ENCODE results near the gene BAHCC1. TPM values are rescaled to one million over a fixed set of nuclear protein-coding genes. Genes with fewer than 3 reads are reported as not detected.
A peak's percentile ranks its signal among the peaks of the same experiment; 100 is the strongest.

Gene BAHCC1
- total RNA-seq, 1 donor from 2014 or later, result 8.4 TPM

GRCh38 chr17:81453076-81453475, 57.8 kb downstream of the BAHCC1 start:
- H3K36me3 ChIP-seq (ENCODE audit: control insufficient read depth in 3 of 3, insufficient read depth in 3 of 3, low read length in 3 of 3), result peaks cover 0 to 5% (median 0%) of the 10 kb centered on the region in 3 donors
- H3K9me3 ChIP-seq (ENCODE audit: control insufficient read depth in 3 of 3, low read length in 3 of 3), result no peaks in the 10 kb centered on the region

GRCh38 chr17:81453712-81454111, 58.5 kb downstream of the BAHCC1 start:
- Histone ChIP-seq H3K9me3 (ENCODE audit: control insufficient read depth in 3 of 3, low read length in 3 of 3) (no peaks in the 10 kb centered on the region), H3K27me3 (ENCODE audit: control insufficient read depth in 3 of 3, insufficient read depth in 3 of 3, low read length in 3 of 3) (no peaks in the 10 kb centered on the region), H3K9ac (ENCODE audit: low read depth in 1 of 3, low read length in 3 of 3) (no peak overlapping the region), H3K36me3 (ENCODE audit: control insufficient read depth in 3 of 3, insufficient read depth in 3 of 3, low read length in 3 of 3) (peaks cover 0 to 5% (median 0%) of the 10 kb centered on the region in 3 donors), H3K27ac (ENCODE audit: low read depth, low read length) (no peak overlapping the region), H3K4me1 (ENCODE audit: control insufficient read depth in 3 of 3, insufficient read depth in 3 of 3, low read length in 3 of 3) (no peaks in the 10 kb centered on the region), H3K4me3 (ENCODE audit: low read length in 3 of 3) (no peak overlapping the region)

More at GRCh38 chr17:81453076-81453475, 57.8 kb downstream of the BAHCC1 start:
- Histone ChIP-seq H3K4me1 (ENCODE audit: control insufficient read depth in 3 of 3, insufficient read depth in 3 of 3, low read length in 3 of 3) (no peaks in the 10 kb centered on the region), H3K27ac (ENCODE audit: low read depth, low read length) (no peak overlapping the region), H3K9ac (ENCODE audit: low read depth in 1 of 3, low read length in 3 of 3) (no peak overlapping the region), H3K27me3 (ENCODE audit: control insufficient read depth in 3 of 3, insufficient read depth in 3 of 3, low read length in 3 of 3) (no peaks in the 10 kb centered on the region), H3K4me3 (ENCODE audit: low read length in 3 of 3) (no peak overlapping the region)

- no peak overlapping the region for H3K4me3 ChIP-seq (ENCODE audit: low read length in 3 of 3)
- H3K27me3 ChIP-seq (ENCODE audit: control insufficient read depth in 3 of 3, insufficient read depth in 3 of 3, low read length in 3 of 3), result no peaks in the 10 kb centered on the region
- no peaks in the 10 kb centered on the region for H3K4me1 ChIP-seq (ENCODE audit: control insufficient read depth in 3 of 3, insufficient read depth in 3 of 3, low read length in 3 of 3)
- H3K9ac ChIP-seq (ENCODE audit: low read depth in 1 of 3, low read length in 3 of 3), result no peak overlapping the region
- no peaks in the 10 kb centered on the region for H3K9me3 ChIP-seq (ENCODE audit: control insufficient read depth in 3 of 3, low read length in 3 of 3)
- H3K27ac ChIP-seq (ENCODE audit: low read depth, low read length), result no peak overlapping the region
- H3K36me3 ChIP-seq (ENCODE audit: control insufficient read depth in 3 of 3, insufficient read depth in 3 of 3, low read length in 3 of 3), result peaks cover 0 to 5% (median 0%) of the 10 kb centered on the region in 3 donors
These were observed 59.2 kb downstream of the BAHCC1 start for GRCh38 chr17:81454473-81454872.

GRCh38 chr17:81455387-81455786, 60.1 kb downstream of the BAHCC1 start:
- no peaks in the 10 kb centered on the region for H3K4me1 ChIP-seq (ENCODE audit: control insufficient read depth in 3 of 3, insufficient read depth in 3 of 3, low read length in 3 of 3)
- H3K9me3 ChIP-seq (ENCODE audit: control insufficient read depth in 3 of 3, low read length in 3 of 3), result no peaks in the 10 kb centered on the region
- no peak overlapping the region for H3K9ac ChIP-seq (ENCODE audit: low read depth in 1 of 3, low read length in 3 of 3)
- no peaks in the 10 kb centered on the region for H3K27me3 ChIP-seq (ENCODE audit: control insufficient read depth in 3 of 3, insufficient read depth in 3 of 3, low read length in 3 of 3)
- H3K36me3 ChIP-seq (ENCODE audit: control insufficient read depth in 3 of 3, insufficient read depth in 3 of 3, low read length in 3 of 3), result peaks cover 0 to 5% (median 0%) of the 10 kb centered on the region in 3 donors
- no peak overlapping the region for H3K27ac ChIP-seq (ENCODE audit: low read depth, low read length)
- no peak overlapping the region for H3K4me3 ChIP-seq (ENCODE audit: low read length in 3 of 3)

GRCh38 chr17:81456091-81456490, 60.8 kb downstream of the BAHCC1 start:
- peaks cover 0 to 5% (median 0%) of the 10 kb centered on the region in 3 donors for H3K36me3 ChIP-seq (ENCODE audit: control insufficient read depth in 3 of 3, insufficient read depth in 3 of 3, low read length in 3 of 3)
- no peaks in the 10 kb centered on the region for H3K27me3 ChIP-seq (ENCODE audit: control insufficient read depth in 3 of 3, insufficient read depth in 3 of 3, low read length in 3 of 3)
- no peak overlapping the region for H3K9ac ChIP-seq (ENCODE audit: low read depth in 1 of 3, low read length in 3 of 3)
- H3K4me3 ChIP-seq (ENCODE audit: low read length in 3 of 3), result no peak overlapping the region
- H3K9me3 ChIP-seq (ENCODE audit: control insufficient read depth in 3 of 3, low read length in 3 of 3), result no peaks in the 10 kb centered on the region
- H3K4me1 ChIP-seq (ENCODE audit: control insufficient read depth in 3 of 3, insufficient read depth in 3 of 3, low read length in 3 of 3), result no peaks in the 10 kb centered on the region
- H3K27ac ChIP-seq (ENCODE audit: low read depth, low read length), result no peak overlapping the region

- no peaks in the 10 kb centered on the region for H3K9me3 ChIP-seq (ENCODE audit: control insufficient read depth in 3 of 3, low read length in 3 of 3)
- no peaks in the 10 kb centered on the region for H3K4me1 ChIP-seq (ENCODE audit: control insufficient read depth in 3 of 3, insufficient read depth in 3 of 3, low read length in 3 of 3)
- H3K36me3 ChIP-seq (ENCODE audit: control insufficient read depth in 3 of 3, insufficient read depth in 3 of 3, low read length in 3 of 3), result peaks cover 0 to 5% (median 2%) of the 10 kb centered on the region in 3 donors
- H3K27ac ChIP-seq (ENCODE audit: low read depth, low read length), result no peak overlapping the region
- no peak overlapping the region for H3K4me3 ChIP-seq (ENCODE audit: low read length in 3 of 3)
- H3K9ac ChIP-seq (ENCODE audit: low read depth in 1 of 3, low read length in 3 of 3), result no peak overlapping the region
- H3K27me3 ChIP-seq (ENCODE audit: control insufficient read depth in 3 of 3, insufficient read depth in 3 of 3, low read length in 3 of 3), result no peaks in the 10 kb centered on the region
These were observed 61.5 kb downstream of the BAHCC1 start for GRCh38 chr17:81456798-81457197.

- no peaks in the 10 kb centered on the region for H3K9me3 ChIP-seq (ENCODE audit: control insufficient read depth in 3 of 3, low read length in 3 of 3)
These were observed 62.1 kb downstream of the BAHCC1 start for GRCh38 chr17:81457401-81457800.

GRCh38 chr17:81457917-81458555, 62.8 kb downstream of the BAHCC1 start:
- no peak overlapping the region for H3K9ac ChIP-seq (ENCODE audit: low read depth in 1 of 3, low read length in 3 of 3)
- H3K27me3 ChIP-seq (ENCODE audit: control insufficient read depth in 3 of 3, insufficient read depth in 3 of 3, low read length in 3 of 3), result no peaks in the 10 kb centered on the region
- no peaks in the 10 kb centered on the region for H3K4me1 ChIP-seq (ENCODE audit: control insufficient read depth in 3 of 3, insufficient read depth in 3 of 3, low read length in 3 of 3)
- H3K36me3 ChIP-seq (ENCODE audit: control insufficient read depth in 3 of 3, insufficient read depth in 3 of 3, low read length in 3 of 3), result peaks cover 4 to 10% (median 7%) of the 10 kb centered on the region in 3 donors
- H3K9me3 ChIP-seq (ENCODE audit: control insufficient read depth in 3 of 3, low read length in 3 of 3), result no peaks in the 10 kb centered on the region
- no peak overlapping the region for H3K4me3 ChIP-seq (ENCODE audit: low read length in 3 of 3)
- no peak overlapping the region for H3K27ac ChIP-seq (ENCODE audit: low read depth, low read length)

More at GRCh38 chr17:81457401-81457800, 62.1 kb downstream of the BAHCC1 start:
- H3K27ac ChIP-seq (ENCODE audit: low read depth, low read length), result no peak overlapping the region
- H3K4me3 ChIP-seq (ENCODE audit: low read length in 3 of 3), result no peak overlapping the region
- no peak overlapping the region for H3K9ac ChIP-seq (ENCODE audit: low read depth in 1 of 3, low read length in 3 of 3)
- no peaks in the 10 kb centered on the region for H3K4me1 ChIP-seq (ENCODE audit: control insufficient read depth in 3 of 3, insufficient read depth in 3 of 3, low read length in 3 of 3)
- no peaks in the 10 kb centered on the region for H3K27me3 ChIP-seq (ENCODE audit: control insufficient read depth in 3 of 3, insufficient read depth in 3 of 3, low read length in 3 of 3)
- H3K36me3 ChIP-seq (ENCODE audit: control insufficient read depth in 3 of 3, insufficient read depth in 3 of 3, low read length in 3 of 3), result peaks cover 2 to 7% (median 3%) of the 10 kb centered on the region in 3 donors

GRCh38 chr17:81458628-81459027, 63.4 kb downstream of the BAHCC1 start:
- Histone ChIP-seq H3K36me3 (ENCODE audit: control insufficient read depth in 3 of 3, insufficient read depth in 3 of 3, low read length in 3 of 3) (peaks cover 6 to 10% (median 7%) of the 10 kb centered on the region in 3 donors), H3K9me3 (ENCODE audit: control insufficient read depth in 3 of 3, low read length in 3 of 3) (no peaks in the 10 kb centered on the region), H3K27ac (ENCODE audit: low read depth, low read length) (no peak overlapping the region), H3K27me3 (ENCODE audit: control insufficient read depth in 3 of 3, insufficient read depth in 3 of 3, low read length in 3 of 3) (no peaks in the 10 kb centered on the region), H3K4me1 (ENCODE audit: control insufficient read depth in 3 of 3, insufficient read depth in 3 of 3, low read length in 3 of 3) (no peaks in the 10 kb centered on the region), H3K4me3 (ENCODE audit: low read length in 3 of 3) (peak overlapping the region in 1 of 3 donors; percentile 35), H3K9ac (ENCODE audit: low read depth in 1 of 3, low read length in 3 of 3) (peak overlapping the region in 1 of 3 donors; percentile 33)

GRCh38 chr17:81459224-81459623, 64.0 kb downstream of the BAHCC1 start:
- no peaks in the 10 kb centered on the region for H3K9me3 ChIP-seq (ENCODE audit: control insufficient read depth in 3 of 3, low read length in 3 of 3)
- H3K36me3 ChIP-seq (ENCODE audit: control insufficient read depth in 3 of 3, insufficient read depth in 3 of 3, low read length in 3 of 3), result peaks cover 7 to 10% (median 7%) of the 10 kb centered on the region in 3 donors
- H3K27ac ChIP-seq (ENCODE audit: low read depth, low read length), result no peak overlapping the region
- no peaks in the 10 kb centered on the region for H3K27me3 ChIP-seq (ENCODE audit: control insufficient read depth in 3 of 3, insufficient read depth in 3 of 3, low read length in 3 of 3)
- H3K4me1 ChIP-seq (ENCODE audit: control insufficient read depth in 3 of 3, insufficient read depth in 3 of 3, low read length in 3 of 3), result no peaks in the 10 kb centered on the region
- no peak overlapping the region for H3K4me3 ChIP-seq (ENCODE audit: low read length in 3 of 3)
- H3K9ac ChIP-seq (ENCODE audit: low read depth in 1 of 3, low read length in 3 of 3), result peak overlapping the region in 1 of 3 donors; percentile 33
